Vagina (tissue), 2 donors: ENCODE data around the gene VAMP2. TPM values are rescaled to one million over a fixed set of nuclear protein-coding genes. Genes with fewer than 3 reads are reported as not detected.
A peak's percentile ranks its signal among the peaks of the same experiment; 100 is the strongest.

Source experiments
- DNase-seq, 2 donors: peaks; one replicate each; pipeline ENCODE4 v3.0.0-alpha.2; 2017; ENCODE audit errors: extremely low spot score in 2 of 2
- H3K27ac ChIP-seq: fragments of 200-600 bp; sonication (generic); one replicate; pipeline ENCODE4 v1.5.1; 2019
- H3K27me3 ChIP-seq: fragments of 200-600 bp; sonication (generic); one replicate; pipeline ENCODE4 v1.5.1; 2019
- H3K36me3 ChIP-seq, 2 donors: fragments of 200-600 bp; sonication (generic); one replicate each; pipeline ENCODE4 v1.5.1; 2017 to 2019
- H3K4me1 ChIP-seq: fragments of 200-600 bp; sonication (generic); one replicate; pipeline ENCODE4 v1.5.1; 2019
- H3K4me3 ChIP-seq, 2 donors: fragments of 200-600 bp; sonication (generic); 1 replicate in 1 of 2; 2 replicates in 1 of 2; pipeline ENCODE4 v1.5.1; 2016 to 2019
- H3K9me3 ChIP-seq: fragments of 200-600 bp; sonication (generic); one replicate; pipeline ENCODE4 v1.5.1; 2019
- CTCF ChIP-seq, 3 experiments: fragments of 450-650 bp in 2 of 3; fragments of 200-600 bp in 1 of 3; sonication (generic) in 1 of 3; IDR thresholded peaks; one replicate each; pipeline ENCODE4 v1.5.1; 2017 to 2019; ENCODE audit warnings: antibody characterized with exemption in 3 of 3, mild to moderate bottlenecking in 2 of 3, moderate library complexity in 2 of 3
- POLR2A ChIP-seq, 2 donors: fragments of 450-650 bp; IDR thresholded peaks; one replicate each; pipeline ENCODE4 v1.6.1; 2017; ENCODE audit warnings: antibody characterized with exemption in 2 of 2, mild to moderate bottlenecking in 2 of 2, moderate library complexity in 2 of 2
- POLR2AphosphoS5 ChIP-seq, 2 donors: sonication (generic); formaldehyde crosslinking; IDR thresholded peaks; one replicate each; pipeline ENCODE4 v1.9.0; 2017; ENCODE audit warnings: antibody characterized with exemption in 2 of 2, mild to moderate bottlenecking in 2 of 2, low read depth in 1 of 2; ENCODE audit not compliant: insufficient read depth in 1 of 2
- intact Hi-C: fragments of 100-400 bp; cut with DNase I; formaldehyde crosslinking; loops from one replicate; pipeline ENCODE4 v1.15.1; 2023
- total RNA-seq: library from RNA; depleted of rRNA; stranded (reverse); fragments of >200 nt; gene quantifications from one replicate; pipeline ENCODE4 v1.2.3, GENCODE V29; 2016

The VAMP2 gene
- total RNA-seq, 1 donor from 2014 or later: 35.6 TPM

DNA sequence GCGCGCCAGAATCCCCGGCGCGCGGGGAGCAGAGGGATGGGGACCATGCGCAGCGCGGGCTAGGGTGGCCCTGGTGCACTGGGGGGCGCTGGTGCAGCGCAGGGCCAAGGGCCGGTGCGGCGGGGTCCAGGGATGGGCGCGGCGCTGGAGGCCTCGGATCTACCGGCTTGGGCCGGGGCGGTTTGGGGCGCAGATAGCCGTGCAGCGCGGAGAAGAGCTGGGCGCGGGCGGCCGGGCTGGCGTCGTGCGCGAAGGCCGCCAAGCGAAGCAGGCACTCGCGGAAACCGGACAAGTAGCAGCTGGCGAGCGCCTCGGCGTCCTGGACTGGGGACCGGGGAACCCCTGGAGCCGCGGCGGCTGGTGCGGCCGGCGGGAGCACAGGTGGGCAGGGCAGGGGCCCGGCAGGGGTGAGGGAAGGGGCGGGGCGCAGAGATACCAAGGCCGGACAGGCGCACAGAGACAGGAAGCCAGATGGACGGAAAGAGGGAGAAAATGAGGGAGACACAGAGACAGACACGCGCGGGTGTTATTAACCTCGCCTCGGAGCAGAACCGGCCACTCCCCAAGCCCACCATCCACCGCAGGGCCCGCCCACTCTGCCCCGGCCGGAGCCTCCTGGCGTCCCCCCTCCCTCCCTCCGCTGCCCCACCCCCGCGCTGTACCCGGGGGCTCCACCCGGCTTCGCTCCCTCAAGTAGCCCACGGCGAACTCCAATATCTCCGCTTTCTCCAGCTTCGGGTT lies 40.9 kb downstream of the VAMP2 start:
- intact Hi-C loops: loop anchor here (2.0 to 5.0 kb wide), 2 partner anchors 65 to 100 kb away; no protein-coding TSS in a partner anchor
- peaks cover 75% of the 10 kb centered on the region for H3K4me1 ChIP-seq
- H3K9me3 ChIP-seq: no peaks in the 10 kb centered on the region
- DNase-seq: no peak
- no peaks in the 10 kb centered on the region for H3K36me3 ChIP-seq
- H3K4me3 ChIP-seq: peak overlapping the region; percentile 50 to 76
- no peak for TF ChIP-seq POLR2AphosphoS5 (IDR thresholded peaks at IDR 0.05; ENCODE audit: insufficient read depth in 1 of 2, low read depth in 1 of 2)
- no peak for TF ChIP-seq POLR2A (IDR thresholded peaks at IDR 0.05)
- peak in 1 of 3 experiments; percentile 5 for TF ChIP-seq CTCF (IDR thresholded peaks at IDR 0.05)
- H3K27me3 ChIP-seq: no peaks in the 10 kb centered on the region
- H3K27ac ChIP-seq: peak overlapping the region; percentile 98

GRCh38 chr17:8121407-8121680 lies 41.4 kb downstream of the VAMP2 start:
- H3K4me1 ChIP-seq: peaks cover 73% of the 10 kb centered on the region
- TF ChIP-seq POLR2A (IDR thresholded peaks at IDR 0.05) (no peak), CTCF (IDR thresholded peaks at IDR 0.05) (no peak), POLR2AphosphoS5 (IDR thresholded peaks at IDR 0.05; ENCODE audit: insufficient read depth in 1 of 2, low read depth in 1 of 2) (no peak)
- H3K27me3 ChIP-seq: no peaks in the 10 kb centered on the region
- H3K9me3 ChIP-seq: no peaks in the 10 kb centered on the region
- H3K36me3 ChIP-seq: no peaks in the 10 kb centered on the region
- peak overlapping the region; percentile 50 to 76 for H3K4me3 ChIP-seq
- peak overlapping the region; percentile 98 for H3K27ac ChIP-seq
- no peak for DNase-seq
- intact Hi-C loops: loop anchor here (2.0 to 5.0 kb wide), 2 partner anchors 65 to 101 kb away; no protein-coding TSS in a partner anchor

GRCh38 chr17:8120520-8121406 lies 42.0 kb downstream of the VAMP2 start:
- no peak for TF ChIP-seq POLR2A (IDR thresholded peaks at IDR 0.05)
- peak in 1 of 2 donors; percentile 11 for TF ChIP-seq POLR2AphosphoS5 (IDR thresholded peaks at IDR 0.05; ENCODE audit: insufficient read depth in 1 of 2, low read depth in 1 of 2)
- TF ChIP-seq CTCF (IDR thresholded peaks at IDR 0.05): peak in 1 of 3 experiments; percentile 19
- H3K27ac ChIP-seq: peak overlapping the region; percentile 98
- peak in 1 of 2 donors; percentile 92 for DNase-seq
- no peaks in the 10 kb centered on the region for H3K9me3 ChIP-seq
- H3K36me3 ChIP-seq: no peaks in the 10 kb centered on the region
- no peaks in the 10 kb centered on the region for H3K27me3 ChIP-seq
- H3K4me1 ChIP-seq: peaks cover 73% of the 10 kb centered on the region
- intact Hi-C loops: loop anchor here (2.0 to 5.0 kb wide), 2 partner anchors 66 to 102 kb away; no protein-coding TSS in a partner anchor
- peak overlapping the region; percentile 50 to 76 for H3K4me3 ChIP-seq

DNA sequence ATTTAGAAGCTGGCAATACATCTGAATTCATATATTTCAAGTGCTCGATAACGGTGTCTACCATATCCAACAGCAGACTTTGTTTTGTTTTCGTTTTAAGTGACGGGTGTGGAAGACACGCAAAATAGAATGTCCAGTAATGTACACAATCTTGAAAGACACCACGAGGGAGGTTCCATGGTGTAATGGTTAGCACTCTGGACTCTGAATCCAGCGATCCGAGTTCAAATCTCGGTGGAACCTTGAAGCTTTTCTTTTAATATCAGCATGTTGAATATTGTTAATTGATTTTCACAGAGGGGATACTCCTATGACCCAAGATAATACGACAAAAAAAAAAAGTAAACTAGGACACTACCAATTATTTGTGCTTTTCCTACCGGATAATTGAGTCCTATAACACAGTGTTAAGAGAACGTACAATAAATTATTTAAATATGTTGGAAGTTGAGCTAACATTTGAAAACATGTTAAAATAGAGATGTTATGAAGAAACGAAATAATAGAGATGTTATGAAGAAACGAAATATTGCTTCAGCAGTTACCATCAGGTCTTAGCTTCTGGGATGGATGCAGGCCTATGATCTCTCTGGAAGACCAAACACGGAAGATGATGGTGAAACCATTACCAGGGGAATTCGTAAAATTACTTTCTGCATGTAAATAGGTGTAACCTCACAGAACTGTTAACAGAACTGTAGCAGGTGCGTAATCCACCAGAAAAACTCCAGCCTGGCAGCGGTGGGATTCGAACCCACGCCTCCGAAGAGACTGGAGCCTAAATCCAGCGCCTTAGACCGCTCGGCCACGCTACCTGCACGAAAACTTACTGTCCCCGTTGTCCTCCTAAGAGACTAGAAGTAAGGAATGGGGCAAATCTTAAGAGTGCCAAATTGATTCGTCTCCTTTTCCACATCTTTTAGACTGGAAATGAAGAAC lies 42.9 kb downstream of the VAMP2 start:
- Histone ChIP-seq H3K4me1 (peaks cover 66% of the 10 kb centered on the region), H3K4me3 (peak overlapping the region; percentile 50 to 76), H3K36me3 (no peaks in the 10 kb centered on the region), H3K9me3 (no peaks in the 10 kb centered on the region), H3K27me3 (no peaks in the 10 kb centered on the region), H3K27ac (peak overlapping the region; percentile 98)
- TF ChIP-seq CTCF (IDR thresholded peaks at IDR 0.05): no peak
- TF ChIP-seq POLR2AphosphoS5 (IDR thresholded peaks at IDR 0.05; ENCODE audit: insufficient read depth in 1 of 2, low read depth in 1 of 2): peak in 1 of 2 donors; percentile 85
- TF ChIP-seq POLR2A (IDR thresholded peaks at IDR 0.05): no peak
- intact Hi-C loops: loop anchor here (2.0 to 5.0 kb wide), 2 partner anchors 67 to 102 kb away; no protein-coding TSS in a partner anchor
- DNase-seq: no peak
